ENCODE measurements around the gene CLASRP.

GRCh38 chr19:45113628-45114027 lies 74.8 kb downstream of the CLASRP start:
- no peak for TF ChIP-seq EZH2 (IDR thresholded peaks at IDR 0.05; ENCODE audit: insufficient read depth, poor library complexity, severe bottlenecking)
- TF ChIP-seq EZH2phosphoT487 (IDR thresholded peaks at IDR 0.05; ENCODE audit: insufficient read depth, low read depth), result no peak
